Umbilical cord (tissue), 2 donors: Measurements from ENCODE around the gene IDI1. TPM values are rescaled to one million over a fixed set of nuclear protein-coding genes. Genes with fewer than 3 reads are reported as not detected.

Source experiments
- DNase-seq: peaks from one replicate; pipeline ENCODE4 v3.0.0-alpha.2; 2015; ENCODE audit warnings: low spot score
- total RNA-seq: library from RNA; depleted of rRNA; stranded (reverse); fragments of >200 nt; gene quantifications from one replicate; pipeline ENCODE4 v1.2.3, GENCODE V29; 2014; ENCODE audit warnings: low replicate concordance; ENCODE audit not compliant: insufficient read depth

The IDI1 gene
- total RNA-seq, 1 donor from 2014 or later: 39.0 TPM

DNA sequence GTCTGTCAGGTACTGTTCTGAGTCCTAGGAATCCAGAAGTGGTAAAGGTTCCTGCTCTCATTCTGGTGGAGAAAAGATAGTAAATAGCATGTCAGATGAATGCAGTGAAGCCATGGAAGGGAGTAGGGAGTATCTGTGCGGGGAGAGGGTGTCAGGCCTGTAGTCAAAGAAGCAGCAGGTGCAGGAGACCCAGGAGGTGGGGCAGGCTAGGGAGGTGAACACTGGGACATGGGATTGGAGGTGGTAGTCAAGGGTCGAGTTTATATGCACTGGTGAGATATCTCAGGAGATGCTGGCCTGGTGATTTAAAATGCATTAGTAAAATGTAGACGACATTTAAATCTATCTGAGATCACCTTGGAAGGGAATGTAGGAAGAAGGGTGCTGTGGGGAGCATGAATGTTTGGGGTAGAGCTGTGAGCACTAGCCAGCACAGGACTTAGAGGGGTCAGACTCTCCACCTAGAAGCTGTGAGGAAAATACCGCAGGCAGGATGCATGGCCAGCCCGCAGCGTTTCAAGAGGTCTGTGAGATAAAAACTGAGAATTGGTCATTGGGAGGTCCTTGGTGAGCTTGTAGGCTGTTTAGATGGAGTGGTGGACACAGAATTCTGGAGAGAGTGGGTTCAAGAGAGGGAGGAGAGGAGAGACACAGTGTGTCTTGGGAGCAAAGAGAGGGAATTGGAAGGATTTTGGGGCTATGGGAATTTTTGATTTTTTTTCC lies 53.9 kb downstream of the IDI1 start:
- no peak for DNase-seq

DNA sequence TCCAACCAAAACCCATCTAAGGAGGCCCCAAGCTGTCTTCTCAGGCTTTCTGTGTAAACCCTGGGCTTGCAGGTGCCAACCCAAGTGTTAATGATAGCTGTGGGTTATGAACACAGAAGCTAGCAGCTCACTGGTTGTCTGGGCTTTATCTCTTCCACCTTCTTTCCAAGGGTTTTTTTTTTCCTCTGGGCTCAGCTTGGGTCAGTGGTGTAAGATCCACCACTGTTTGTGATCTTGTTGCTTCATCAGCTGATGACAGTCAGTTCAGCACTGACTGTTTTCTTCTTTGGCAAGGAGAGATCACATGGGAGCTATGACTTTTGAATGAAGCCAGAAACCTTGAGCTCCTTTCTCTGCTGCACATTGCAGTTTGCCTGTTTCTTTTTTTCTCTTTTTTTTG lies 56.0 kb downstream of the IDI1 start:
- DNase-seq: no peak

DNA sequence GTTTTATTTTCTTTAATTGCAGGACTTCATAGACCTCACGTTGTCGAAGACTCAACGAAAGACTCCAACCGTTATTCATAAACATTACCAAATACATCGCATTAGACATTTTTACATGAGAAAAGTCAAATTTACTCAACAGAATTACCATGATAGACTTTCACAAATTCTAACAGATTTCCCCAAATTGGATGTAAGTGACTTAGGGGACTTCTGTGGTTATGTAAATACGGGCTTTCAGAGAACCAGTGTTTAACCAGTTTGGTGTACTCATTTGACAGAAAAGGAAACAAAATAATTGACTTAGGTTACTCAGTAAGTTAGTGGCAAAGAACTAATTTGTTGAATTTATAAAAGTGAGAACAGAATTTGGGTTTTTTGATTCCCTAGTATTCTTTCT lies 56.5 kb downstream of the IDI1 start:
- no peak for DNase-seq

DNA sequence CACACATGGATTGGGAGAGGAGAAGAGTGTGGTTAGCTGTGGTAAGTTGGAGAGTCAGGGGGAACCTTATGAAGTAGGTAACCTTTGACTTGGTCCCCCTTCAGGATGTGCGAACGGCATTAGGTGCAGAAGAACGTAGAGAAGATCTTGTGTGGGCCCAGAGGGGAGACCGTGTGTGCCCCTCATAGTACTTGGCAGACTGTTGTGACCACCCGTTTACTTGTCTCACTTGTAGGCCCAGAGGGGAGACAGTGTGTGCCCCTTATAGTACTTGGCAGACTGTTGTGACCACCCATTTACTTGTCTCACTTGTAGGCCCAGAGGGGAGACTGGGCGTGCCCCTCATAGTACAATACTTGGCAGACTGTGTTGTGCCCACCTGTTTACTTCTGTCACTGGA lies 58.1 kb downstream of the IDI1 start:
- no peak for DNase-seq

Other genes starting within 250 kb of the IDI1 start
- 32.7 TPM for gene LARP4B, start 117.4 kb downstream of the IDI1 start, total RNA-seq
- gene GTPBP4, start 60.7 kb downstream of the IDI1 start, total RNA-seq: 26.5 TPM
- gene IDI2, start 23.3 kb downstream of the IDI1 start, total RNA-seq: 1.9 TPM
- gene WDR37, start 7.3 kb upstream of the IDI1 start, total RNA-seq: 38.5 TPM